ENCODE results near the gene CDKL1. TPM values are rescaled to one million over a fixed set of nuclear protein-coding genes. Genes with fewer than 3 reads are reported as not detected.
A peak's percentile ranks its signal among the peaks of the same experiment; 100 is the strongest.
"Not testable (repeated sequence)": the region's sequence is repeated elsewhere in the genome, so short reads cannot be mapped to it uniquely, and the experiment has no call there.

CDKL1 gene
- polyA plus RNA-seq, 3 donors, result 6.1 to 9.6 (median 7.7) TPM

DNA sequence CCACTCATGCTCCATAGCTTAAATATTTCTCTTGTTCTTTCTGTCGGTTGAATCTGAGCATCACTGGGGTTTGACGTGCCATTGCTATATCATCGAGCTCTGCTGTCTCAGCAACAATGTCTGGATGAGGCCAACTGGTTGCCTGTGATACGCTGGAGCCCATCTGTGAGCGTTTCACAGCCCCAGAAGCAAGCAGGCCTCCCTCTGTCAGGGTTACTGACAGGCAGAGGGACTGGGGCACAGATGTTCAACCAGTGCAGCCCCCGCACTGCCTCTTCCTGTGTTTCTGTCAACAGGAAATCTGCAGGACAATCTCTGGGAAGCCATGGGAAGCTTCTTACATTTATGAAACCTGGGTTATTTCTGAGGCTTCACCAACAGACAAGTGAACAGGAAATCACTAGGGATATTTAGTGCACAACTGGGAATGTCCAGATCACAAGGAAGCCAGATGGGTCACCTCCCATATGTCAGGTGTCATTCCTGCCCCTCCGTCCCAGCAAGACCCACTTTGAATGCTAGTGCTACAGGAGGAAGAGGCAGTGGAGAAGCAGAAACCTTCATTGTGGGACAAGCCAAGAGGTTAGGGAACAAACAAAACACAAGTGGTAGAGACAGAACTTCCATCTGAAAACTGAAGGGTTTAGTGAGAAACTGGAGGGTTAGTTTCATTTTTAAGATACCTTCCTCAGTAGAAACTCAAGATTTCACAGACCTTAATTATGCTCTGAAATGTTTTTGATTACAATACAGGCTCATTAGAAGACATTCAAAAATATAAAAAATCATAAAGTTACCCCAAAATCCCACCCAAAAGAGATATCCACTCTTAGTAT lies 60.5 kb downstream of the CDKL1 start:
- DNase-seq, result no peak

DNA sequence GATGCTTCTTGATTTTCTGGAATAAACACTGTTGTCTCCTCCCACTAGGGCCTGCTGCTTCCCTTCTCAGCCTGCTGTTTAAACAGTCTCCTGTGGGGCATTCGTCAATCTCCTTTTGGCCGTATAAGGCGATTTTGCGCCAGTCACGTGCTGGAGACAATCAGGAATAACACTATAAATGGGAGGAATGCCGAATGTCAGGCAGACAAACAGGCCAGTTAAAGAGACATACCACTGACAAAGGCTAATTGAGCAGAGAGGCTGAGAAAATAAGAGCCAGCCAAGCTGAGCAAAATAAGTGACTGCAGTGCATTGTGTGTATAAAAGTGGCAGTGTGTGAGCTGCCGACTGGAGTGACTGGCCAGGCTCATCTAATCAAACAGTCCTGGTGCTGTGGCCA lies 61.3 kb downstream of the CDKL1 start:
- DNase-seq, result peak; percentile 75

DNA sequence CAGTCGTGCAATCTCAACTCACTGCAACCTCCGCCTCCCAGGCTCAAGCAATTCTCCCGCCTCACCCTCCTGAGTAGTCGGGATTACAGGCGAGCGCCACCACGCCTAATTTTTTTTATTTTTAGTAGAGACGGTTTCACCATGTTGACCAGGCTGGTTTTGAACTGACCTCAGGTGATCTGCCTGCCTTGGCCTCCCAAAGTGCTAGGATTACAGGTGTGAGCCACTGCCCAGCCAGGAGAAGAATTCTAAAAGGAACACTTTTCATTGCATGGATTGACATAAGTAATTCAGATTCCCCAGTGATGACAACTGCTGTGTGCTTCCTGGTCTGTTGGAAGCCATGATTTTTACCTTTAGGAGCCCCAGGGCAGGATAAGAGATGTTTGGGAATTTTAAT lies 62.5 kb downstream of the CDKL1 start:
- DNase-seq, result no peak

DNA sequence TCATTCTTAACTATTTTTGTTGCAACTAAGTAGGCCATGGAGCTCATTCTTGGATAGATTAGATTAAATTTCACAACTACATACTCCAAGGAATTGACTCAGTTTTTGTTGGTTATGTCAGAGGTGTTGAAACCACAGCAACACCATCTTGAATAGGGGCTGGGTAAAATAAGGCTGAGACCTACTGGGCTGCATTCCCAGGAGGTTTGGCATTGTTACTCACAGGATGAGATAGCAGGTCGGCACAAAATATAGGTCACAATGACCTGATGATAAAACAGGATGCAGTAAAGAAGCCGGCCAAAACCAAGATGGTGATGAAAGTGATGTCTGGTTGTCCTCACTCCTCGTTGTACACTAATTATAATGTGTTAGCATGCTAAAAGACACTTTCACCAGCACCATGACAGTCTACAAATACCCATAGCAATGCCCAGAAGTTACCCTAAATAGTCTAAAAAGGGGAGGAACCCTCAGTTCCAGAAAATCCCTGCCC lies 63.6 kb downstream of the CDKL1 start:
- no peak for DNase-seq

DNA sequence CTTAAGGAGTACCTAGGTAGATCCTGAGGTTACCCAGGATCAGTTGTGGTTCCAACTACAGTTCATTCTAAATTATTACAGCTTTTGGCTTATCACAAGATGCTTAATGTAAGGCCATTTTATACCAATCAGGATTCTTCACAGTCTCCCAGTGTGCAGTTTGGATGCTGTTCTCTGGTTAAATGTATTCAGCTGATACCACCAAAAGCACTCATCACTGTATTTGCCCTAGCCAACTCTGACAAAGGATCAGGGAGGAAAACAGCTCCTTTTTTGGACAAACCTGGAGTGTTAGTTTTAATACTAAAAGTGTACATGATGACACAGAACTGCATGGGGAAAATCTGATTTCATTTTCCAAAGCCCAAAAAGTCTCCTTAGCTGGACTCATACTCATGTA lies 65.1 kb downstream of the CDKL1 start:
- DNase-seq, result no peak

DNA sequence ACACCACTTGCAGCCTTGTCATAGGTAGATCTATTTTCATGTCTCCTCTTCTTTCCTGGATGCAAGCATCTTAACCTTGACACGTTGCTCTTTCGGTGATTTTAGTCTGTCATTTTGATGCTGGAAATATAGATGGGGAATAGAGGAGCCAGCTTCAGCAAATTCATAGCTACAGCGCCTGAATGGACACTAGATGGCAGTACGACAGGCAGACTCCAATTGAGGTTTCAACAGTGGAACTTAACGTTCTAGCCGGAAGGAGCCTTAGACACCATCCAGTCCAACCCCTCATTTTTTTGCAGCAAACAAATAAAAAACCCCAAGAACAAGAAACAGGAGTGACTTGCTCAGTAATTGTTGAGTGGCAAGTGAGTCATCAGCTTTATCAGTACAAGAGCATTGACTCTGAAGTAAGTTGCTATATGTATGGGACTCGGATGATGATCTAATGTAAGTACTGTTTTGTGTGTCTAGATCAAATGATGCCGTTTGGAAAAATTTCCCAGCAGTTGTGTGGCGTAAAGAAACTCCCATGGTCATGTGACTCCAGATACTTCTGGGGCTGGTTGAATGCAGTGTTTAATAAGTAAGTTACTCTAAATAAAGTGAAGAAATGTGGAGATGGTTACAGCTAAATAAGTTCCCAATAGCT lies 75.5 kb downstream of the CDKL1 start:
- peak; percentile 77 for DNase-seq

DNA sequence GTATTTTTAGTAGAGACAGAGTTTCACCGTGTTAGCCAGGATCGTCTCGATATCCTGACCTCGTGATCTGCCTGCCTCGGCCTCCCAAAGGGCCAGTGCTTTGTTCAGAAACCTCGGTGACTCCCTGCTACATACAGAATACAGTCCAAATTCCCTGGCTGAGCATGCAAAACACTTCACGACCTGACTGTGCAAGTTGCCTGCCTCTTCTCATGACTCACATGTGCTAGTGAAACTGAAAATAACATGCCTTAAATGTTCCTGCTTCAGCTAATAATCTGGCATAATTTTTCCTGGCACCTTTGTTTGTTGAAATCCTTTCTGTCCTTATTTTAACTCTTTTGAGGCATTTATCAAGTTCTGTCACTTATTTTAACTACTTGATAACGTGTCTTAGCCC lies 76.4 kb downstream of the CDKL1 start:
- no peak for DNase-seq

DNA sequence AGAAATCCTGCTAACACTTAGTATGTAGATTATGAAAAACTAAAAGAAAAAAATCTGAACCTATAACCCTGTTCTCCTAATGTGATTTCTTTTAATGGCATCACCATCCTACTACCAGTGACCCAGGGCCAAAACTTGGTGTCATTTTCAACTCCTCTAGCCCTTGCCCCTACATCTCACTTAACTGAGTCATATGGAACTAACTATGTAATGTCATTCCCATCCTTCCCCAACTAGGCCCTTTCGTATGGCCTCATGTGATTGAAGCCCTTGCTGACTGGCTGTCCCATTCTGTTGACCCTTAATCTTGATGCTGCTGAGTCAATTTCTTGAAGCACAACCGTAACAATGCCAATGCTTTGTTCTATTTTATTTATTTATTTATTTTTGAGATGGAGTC lies 77.0 kb downstream of the CDKL1 start:
- DNase-seq, result no peak

DNA sequence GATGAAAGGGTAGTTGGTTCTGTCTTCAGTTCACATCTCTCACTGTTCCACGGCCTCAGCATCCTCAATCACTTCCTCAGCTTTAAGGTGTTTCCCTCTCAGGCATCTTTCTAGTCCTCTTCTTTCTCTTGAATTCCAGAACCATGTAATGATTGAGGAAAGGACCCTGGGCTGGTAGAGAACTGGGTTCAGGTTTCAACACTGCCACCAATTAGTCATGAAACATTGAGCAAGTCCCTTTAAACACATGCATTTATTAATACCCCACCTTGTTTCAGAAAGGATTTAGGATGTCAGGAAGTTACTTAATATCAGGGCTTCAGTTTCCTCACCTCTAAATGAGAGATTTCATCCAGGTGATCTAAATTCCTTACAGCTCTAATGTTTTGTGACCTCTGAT lies 77.4 kb downstream of the CDKL1 start:
- DNase-seq, result no peak

DNA sequence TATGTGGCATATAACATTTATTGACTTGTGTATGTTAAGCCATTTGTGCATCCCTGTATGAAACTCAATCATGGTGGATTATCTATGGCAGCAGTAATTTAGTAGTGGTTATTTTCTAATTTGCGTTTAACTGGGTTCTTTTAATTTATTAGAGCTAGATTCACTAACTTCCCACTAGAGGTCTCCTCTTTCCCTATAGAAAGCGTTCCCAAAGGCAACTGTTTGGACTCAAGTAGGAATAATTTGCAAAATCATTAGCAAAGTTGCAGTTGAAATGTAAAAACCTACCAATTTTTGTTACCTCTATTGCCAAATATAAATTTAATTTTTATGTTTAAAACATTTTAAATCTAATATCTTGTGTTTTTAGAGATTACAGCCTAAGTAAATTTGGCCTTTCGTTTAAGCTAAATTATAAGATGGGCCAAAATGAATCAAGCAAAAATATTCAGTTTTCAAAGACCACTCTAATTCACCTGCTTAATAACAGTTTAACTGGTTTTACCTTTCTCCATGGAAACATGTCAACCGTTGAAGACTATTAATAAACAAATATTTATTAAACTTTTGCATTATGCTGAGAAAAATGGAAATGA lies 78.6 kb downstream of the CDKL1 start:
- no peak for DNase-seq

DNA sequence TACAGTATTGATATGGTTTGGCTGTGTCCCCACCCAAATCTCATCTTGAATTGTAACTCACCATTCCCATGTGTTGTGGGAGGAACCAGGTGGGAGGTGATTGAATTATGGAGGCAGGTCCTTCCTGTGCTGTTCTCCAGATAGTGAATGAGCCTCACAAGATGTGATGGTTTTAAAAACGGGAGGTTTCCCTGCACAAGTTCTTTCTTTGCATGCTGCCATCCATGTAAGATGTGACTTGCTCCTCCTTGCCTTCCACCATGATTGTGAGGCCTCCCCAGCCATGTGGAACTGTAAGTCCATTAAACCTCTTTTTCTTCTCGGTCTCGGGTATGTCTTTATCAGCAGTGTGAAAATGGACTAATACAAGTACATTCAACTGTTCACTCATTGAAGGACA lies 82.6 kb downstream of the CDKL1 start:
- DNase-seq, result not testable (repeated sequence)

DNA sequence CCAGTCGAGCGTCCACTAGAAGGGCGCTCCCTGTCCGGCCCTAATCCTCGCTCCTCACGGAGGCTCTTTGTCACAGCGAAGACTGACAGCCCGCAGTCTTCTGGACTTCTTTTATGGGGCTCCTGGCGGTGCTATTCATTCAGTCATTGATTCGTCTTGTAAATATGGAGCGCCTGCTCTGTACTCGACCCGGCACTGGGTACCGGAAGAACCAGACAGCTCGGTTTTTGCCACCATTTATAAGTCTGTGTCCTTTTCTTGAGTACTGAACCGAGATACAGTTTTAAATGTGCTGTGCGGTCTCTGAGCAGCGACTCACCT lies 84.0 kb downstream of the CDKL1 start:
- no peak for DNase-seq

DNA sequence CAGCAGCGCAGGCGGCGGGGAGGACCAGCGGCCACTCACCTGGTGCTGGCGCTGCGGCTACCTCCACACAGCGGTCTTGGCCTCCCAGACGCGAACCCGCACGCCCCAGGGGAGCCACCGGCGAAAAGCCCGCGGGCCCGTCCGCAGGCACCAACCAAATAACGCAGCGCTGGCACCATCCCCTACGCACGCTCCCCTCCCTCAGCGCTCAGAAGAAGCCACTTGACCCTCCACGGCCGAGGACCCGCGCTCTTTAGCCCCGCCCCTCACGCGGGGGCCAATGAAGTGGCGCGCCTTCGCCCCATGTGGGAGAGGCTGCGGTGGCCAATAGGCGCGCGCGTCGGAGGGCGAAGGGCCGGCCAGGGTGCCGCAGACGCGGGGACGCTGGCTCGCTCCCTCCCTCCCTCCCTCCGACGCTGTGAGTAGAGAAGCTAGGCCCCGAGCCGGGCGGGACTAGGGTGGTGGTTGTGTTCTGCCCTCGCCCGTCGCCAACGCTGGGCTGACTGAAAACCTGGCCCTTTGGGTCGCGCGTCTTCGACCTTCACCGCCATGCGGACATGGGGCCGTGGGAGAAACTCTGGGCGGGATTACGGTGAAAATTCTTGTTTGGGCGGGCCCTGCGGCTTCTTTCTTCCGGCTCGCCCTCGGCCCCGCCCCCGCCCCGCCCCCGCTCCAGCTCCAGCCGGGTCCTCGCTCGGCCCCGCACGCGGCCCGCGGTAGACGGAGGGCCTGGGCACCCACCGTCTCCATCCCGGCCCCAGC lies 84.5 kb downstream of the CDKL1 start, which contains the start of the genes DMAC2L and L2HGDH:
TSS of gene DMAC2L (plus strand) at position 353 of the 762 bp plus-strand sequence. CDS start 9,164 bp downstream, outside the sequence.
TSS of gene L2HGDH (minus strand) at position 258 of the 762 bp plus-strand sequence. CDS start at position 179, 79 bp downstream.
- peak; percentile 96 for DNase-seq

DNA sequence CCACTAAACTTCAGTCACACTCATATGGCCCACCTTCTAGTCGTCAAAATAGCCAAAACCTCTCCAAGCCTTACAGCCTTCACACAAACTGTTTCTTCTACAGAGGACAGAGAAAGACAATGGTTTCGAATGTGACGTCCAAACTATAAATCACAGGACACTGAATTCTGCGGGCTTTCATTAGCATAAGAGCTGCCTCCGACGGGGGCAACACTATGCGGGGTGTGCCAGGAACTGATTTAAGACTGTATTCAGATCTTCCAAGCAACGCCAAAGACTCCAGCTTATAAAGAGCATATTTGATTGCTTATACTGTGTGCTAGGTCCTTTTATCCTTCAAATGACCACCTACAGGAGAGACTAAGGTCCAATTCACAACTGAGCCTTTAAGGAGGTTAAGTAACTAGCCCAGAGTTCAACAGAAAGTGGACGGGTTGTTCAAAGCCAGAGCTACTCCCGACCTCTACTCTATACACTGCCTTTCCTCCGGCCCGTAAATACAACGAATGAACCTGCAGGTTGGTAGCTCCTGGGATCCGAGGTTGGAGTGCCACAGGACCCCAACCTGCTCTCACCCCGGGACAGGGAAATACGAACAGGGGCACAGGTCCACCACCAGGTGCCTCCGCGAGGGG lies 85.2 kb downstream of the CDKL1 start:
- peak; percentile 42 for DNase-seq

DNA sequence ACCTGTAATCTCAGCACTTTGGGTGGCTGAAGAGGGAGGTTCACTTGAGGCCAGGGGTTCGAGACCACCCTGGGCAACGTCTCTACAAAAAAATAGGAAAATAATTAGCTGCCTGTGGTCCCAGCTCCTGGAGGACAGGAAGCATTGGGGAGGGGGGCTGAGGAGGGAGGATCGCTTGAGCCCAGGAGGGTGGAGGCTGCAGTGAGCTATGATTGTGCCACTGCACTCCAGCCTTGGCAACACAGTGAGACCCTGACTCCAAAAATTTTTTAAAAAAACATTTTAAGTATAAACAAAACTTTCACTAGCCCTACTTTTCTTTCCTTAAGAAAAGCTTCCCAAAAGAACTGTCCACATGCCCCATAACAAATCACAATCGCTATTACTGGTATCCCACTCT lies 86.2 kb downstream of the CDKL1 start:
- no peak for DNase-seq

DNA sequence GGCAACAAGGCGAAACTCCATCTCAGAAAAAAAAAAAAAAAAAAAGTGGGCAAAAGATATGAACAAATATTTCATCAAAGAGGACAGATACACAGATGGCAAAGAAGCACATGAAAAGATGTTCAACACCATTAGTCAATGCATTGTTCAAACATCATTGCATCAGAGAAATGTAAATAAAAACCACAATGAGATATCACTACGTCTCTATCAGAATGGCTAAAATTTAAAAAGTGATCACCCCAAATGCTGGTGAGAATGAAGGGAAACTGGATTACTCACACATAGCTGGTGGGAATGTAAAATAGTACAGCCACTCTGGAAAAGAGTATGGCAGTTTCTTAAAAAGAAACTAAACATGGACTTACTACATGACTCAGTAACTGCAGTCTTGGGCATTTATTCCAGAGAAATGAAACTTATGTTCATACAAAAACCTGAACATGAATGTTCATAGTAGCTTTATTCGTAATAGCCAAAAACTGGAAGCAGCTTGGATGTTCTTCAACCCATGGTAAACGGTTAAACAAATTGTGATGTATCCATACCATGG lies 88.2 kb downstream of the CDKL1 start:
- DNase-seq, result no peak

DNA sequence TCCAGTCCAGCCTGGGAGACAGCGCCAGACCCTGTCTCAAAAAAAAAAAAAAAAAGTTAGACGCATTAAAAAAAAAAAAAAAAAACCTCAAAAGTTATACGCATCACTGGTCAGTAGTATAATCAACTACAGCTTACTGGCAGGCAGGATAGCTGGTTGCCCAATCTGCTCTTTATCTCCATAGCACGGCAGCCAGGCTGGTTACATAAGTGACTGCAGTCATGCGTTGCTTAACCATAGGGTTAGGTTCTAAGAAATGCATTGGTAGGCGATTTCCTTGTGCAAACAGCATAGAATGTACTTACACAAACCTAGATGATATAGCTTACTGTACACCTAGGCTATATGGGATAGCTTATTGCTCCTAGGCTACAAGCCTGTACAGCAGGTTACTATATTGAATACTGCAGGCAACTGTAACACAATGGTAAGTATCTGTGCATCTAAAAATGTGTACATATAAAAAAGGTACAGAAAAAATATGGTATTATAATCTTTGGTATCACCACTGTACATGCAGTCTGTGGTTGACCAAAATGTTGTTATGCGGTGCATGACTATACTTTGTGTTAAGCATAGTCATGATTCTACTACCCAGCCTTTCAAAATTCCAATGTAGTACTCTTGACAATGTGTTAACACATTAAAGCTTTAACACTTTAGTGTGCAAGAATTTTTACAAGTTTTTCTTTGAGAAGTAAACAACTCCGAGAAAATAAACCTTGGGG lies 92.8 kb downstream of the CDKL1 start:
- peak; percentile 19 for DNase-seq

DNA sequence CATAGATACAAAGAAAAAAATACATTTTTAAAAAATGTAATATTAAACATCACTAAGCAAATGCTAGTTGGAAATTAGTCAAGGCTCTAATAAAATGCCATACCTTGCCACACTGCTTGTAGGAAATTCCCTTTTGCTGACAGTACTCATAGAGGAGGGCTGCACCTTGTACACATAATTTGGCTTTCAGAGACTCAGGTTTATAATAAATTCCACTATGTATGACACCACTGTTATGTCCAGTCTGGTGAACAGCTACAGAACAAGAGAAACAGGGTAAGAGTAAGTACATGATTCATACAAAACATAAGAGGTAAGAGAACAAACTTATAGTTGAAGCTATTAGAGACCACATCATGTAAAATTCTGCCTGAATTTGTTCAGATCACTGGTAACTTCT lies 94.8 kb downstream of the CDKL1 start:
- no peak for DNase-seq

DNA sequence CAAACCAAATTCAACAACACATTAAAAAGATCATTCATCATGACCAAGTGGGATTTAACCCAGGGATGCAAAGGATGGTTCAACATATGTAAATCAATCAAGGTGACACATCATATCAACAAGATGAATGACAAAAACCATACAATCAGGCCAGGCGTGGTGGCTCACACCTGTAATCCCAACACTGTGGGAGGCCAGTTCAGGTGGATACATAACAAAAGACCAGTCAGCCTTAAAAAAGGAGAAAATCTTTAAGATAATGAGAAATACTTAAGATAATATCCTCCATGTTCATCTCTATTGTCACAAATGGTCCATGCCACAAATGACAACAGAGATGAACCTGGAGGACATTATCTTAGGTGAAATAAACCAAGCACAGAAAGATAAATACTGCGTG lies 97.1 kb downstream of the CDKL1 start:
- no peak for DNase-seq

DNA sequence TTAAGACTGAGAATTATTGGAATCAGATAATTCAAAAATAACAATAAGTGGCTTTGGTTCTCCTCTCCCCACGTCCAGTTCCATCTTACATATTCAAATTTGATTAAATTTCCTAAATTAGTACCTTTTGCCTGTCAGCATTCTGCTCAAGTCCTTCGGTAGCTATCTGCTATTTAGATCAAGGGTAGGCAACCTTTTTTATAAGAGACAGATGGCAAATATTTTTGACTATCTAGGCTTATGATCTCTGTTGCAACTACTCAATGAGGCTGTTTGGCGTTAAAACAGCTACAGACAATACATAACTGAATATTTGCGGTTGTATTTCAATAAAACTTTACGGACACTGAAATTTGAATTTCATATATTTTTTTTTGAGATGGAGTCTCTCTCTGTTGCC lies 106.4 kb downstream of the CDKL1 start:
- no peak for DNase-seq

DNA sequence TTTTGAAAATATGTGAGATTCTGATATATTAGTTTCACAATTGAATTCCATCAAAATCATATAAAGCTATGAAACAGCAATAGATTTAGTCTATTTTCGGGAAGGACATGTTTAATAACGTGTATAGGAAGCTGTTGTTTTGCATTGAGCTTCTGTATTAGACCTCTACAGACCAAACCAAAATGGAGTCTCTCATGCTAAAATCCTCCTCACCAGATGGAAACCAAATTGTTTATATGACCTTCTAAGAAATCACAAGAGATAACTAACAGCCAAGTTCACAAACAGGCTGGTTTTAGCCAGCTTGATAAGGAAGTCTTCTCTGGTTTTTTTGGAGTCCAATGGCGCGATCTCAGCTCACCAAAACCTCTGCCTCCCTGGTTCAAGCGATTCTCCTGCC lies 108.5 kb downstream of the CDKL1 start:
- DNase-seq, result no peak

Data from renal pelvis (tissue), 4 donors.